Keratinocyte (primary cell): Measurements from ENCODE around the gene TUBGCP4. TPM values are rescaled to one million over a fixed set of nuclear protein-coding genes. Genes with fewer than 3 reads are reported as not detected.

ENCODE experiments used
- DNase-seq: peaks from one replicate; pipeline ENCODE4 v3.0.0-alpha.2; 2011; ENCODE audit warnings: low read depth, missing footprints, low spot score
- FAIRE-seq: peaks from 2 replicates; lab custom pipeline; 2011; peaks lifted over from hg19 to GRCh38; lab: Jason Lieb, UNC
- H2AFZ ChIP-seq: 2 replicates; pipeline ENCODE4 v1.6.0; 2012; ENCODE audit warnings: low read length, control low read depth, inconsistent platforms; ENCODE audit not compliant: control insufficient read depth
- H3K27ac ChIP-seq: 2 replicates; pipeline ENCODE4 v1.5.1; 2011; ENCODE audit warnings: low read length; ENCODE audit not compliant: control insufficient read depth, insufficient read depth
- H3K27me3 ChIP-seq: 3 replicates; pipeline ENCODE4 v1.6.0; 2011; ENCODE audit warnings: low read length; ENCODE audit not compliant: control insufficient read depth, insufficient read depth; ENCODE audit errors: extremely low read depth
- H3K36me3 ChIP-seq, 2 experiments: 2 replicates in 1 of 2; 3 replicates in 1 of 2; pipeline ENCODE4 v1.5.1; 2011; ENCODE audit warnings: low read length in 2 of 2, mild to moderate bottlenecking in 1 of 2; ENCODE audit not compliant: control insufficient read depth in 2 of 2, insufficient read depth in 2 of 2; ENCODE audit errors: extremely low read depth in 1 of 2
- H3K4me1 ChIP-seq: 3 replicates; pipeline ENCODE4 v1.5.1; 2011; ENCODE audit warnings: low read length; ENCODE audit not compliant: control insufficient read depth, insufficient read depth; ENCODE audit errors: extremely low read depth
- H3K4me2 ChIP-seq: 3 replicates; pipeline ENCODE4 v1.6.0; 2011; ENCODE audit warnings: low read depth, low read length; ENCODE audit not compliant: control insufficient read depth, insufficient read depth; ENCODE audit errors: extremely low read depth
- H3K4me3 ChIP-seq, 3 experiments: fragments of 200-600 bp in 1 of 3; sonication (generic) in 1 of 3; 2 replicates in 2 of 3; 3 replicates in 1 of 3; pipeline ENCODE4 v1.5.1; 2011 to 2016; ENCODE audit warnings: low read length in 3 of 3, mild to moderate bottlenecking in 3 of 3, control low read depth in 2 of 3, inconsistent platforms in 1 of 3, low read depth in 1 of 3, mixed read lengths in 1 of 3, mixed run types in 1 of 3, moderate library complexity in 1 of 3; ENCODE audit not compliant: control insufficient read depth in 2 of 3, insufficient read depth in 2 of 3; ENCODE audit errors: extremely low read depth in 1 of 3
- H3K79me2 ChIP-seq: 2 replicates; pipeline ENCODE4 v1.6.0; 2012; ENCODE audit warnings: low read length; ENCODE audit not compliant: control insufficient read depth, insufficient read depth
- H3K9ac ChIP-seq: 3 replicates; pipeline ENCODE4 v1.6.0; 2011; ENCODE audit warnings: low read length; ENCODE audit not compliant: control insufficient read depth, insufficient read depth; ENCODE audit errors: extremely low read depth
- H3K9me1 ChIP-seq: 3 replicates; pipeline ENCODE4 v1.6.0; 2011; ENCODE audit warnings: low read length; ENCODE audit not compliant: control insufficient read depth, insufficient read depth; ENCODE audit errors: extremely low read depth
- H3K9me3 ChIP-seq: 2 replicates; pipeline ENCODE4 v1.5.1; 2012; ENCODE audit warnings: low read depth, low read length; ENCODE audit not compliant: control insufficient read depth
- H4K20me1 ChIP-seq: 3 replicates; pipeline ENCODE4 v1.6.0; 2011; ENCODE audit warnings: low read length; ENCODE audit not compliant: control insufficient read depth, insufficient read depth; ENCODE audit errors: extremely low read depth
- CTCF ChIP-seq, 3 experiments: IDR thresholded peaks in 1 of 3; conservative IDR thresholded peaks in 1 of 3; optimal IDR thresholded peaks in 1 of 3; 2 replicates in 2 of 3; 3 replicates in 1 of 3; pipeline versions ENCODE3 to v1.5.1; 2011; ENCODE audit warnings: low read length in 3 of 3, mild to moderate bottlenecking in 3 of 3, moderate library complexity in 2 of 3, control low read depth in 1 of 3, inconsistent platforms in 1 of 3; ENCODE audit not compliant: insufficient read depth in 2 of 3; ENCODE audit errors: extremely low read depth in 1 of 3
- EZH2 ChIP-seq: IDR thresholded peaks from one replicate; pipeline ENCODE4 v1.6.1; 2012; ENCODE audit warnings: inconsistent platforms, mild to moderate bottlenecking, low read length, moderate library complexity
- dilution Hi-C: fragments of 300-500 bp; cut with MboI; formaldehyde crosslinking; loops from one replicate; pipeline ENCODE4 v1.7.0; 2020; ENCODE audit warnings: low sequenced_read_pairs; ENCODE audit not compliant: extremely low pct_ligation_motif_present
- polyA plus RNA-seq, 5 experiments: library from polyadenylated mRNA; depleted of rRNA in 3 of 5; stranded (reverse) in 3 of 5; stranded (forward) in 1 of 5; unstranded in 1 of 5; fragments of >200 nt; gene quantifications; 1 replicate in 1 of 5; 2 replicates in 3 of 5; 3 replicates in 1 of 5; pipeline versions ENCODE4 v1.2.1 to v1.2.3, GENCODE V29; 2011 to 2012; ENCODE audit warnings: missing spikeins in 2 of 5, low read depth in 1 of 5, low replicate concordance in 1 of 5

TUBGCP4 gene
- polyA plus RNA-seq, 1 donor (not counting 4 experiments of a cell fraction or from before 2014, with no cell fraction given): 16.1 TPM

- no peaks in the 10 kb centered on the region for H4K20me1 ChIP-seq
- H3K9me3 ChIP-seq: no peaks in the 10 kb centered on the region
- H3K36me3 ChIP-seq: peaks cover 12 to 17% of the 10 kb centered on the region in 2 experiments
- H3K27ac ChIP-seq: no peak overlapping the region
- H3K4me1 ChIP-seq: no peaks in the 10 kb centered on the region
- DNase-seq (no peak), FAIRE-seq (peak; percentile 41)
- dilution Hi-C loops: no loop called here
- no peaks in the 10 kb centered on the region for H3K27me3 ChIP-seq
- no peak overlapping the region for H3K4me2 ChIP-seq
- H3K79me2 ChIP-seq: no peaks in the 10 kb centered on the region
- no peak overlapping the region for H3K4me3 ChIP-seq
- no peak overlapping the region for H2AFZ ChIP-seq
- TF ChIP-seq EZH2 (no peak), CTCF (optimal IDR thresholded peaks at IDR 0.05 in 1 of 3, IDR thresholded peaks at IDR 0.05 in 1 of 3, conservative IDR thresholded peaks at IDR 0.05 in 1 of 3; ENCODE audit: extremely low read depth in 1 of 3, insufficient read depth in 2 of 3, low read length in 3 of 3) (no peak)
- peaks cover 2% of the 10 kb centered on the region for H3K9me1 ChIP-seq
- no peak overlapping the region for H3K9ac ChIP-seq
Measured at GRCh38 chr15:43423793-43424192, 52.9 kb downstream of the TUBGCP4 start.

GRCh38 chr15:43429687-43430086 is 58.8 kb downstream of the TUBGCP4 start:
- H3K27me3 ChIP-seq: no peaks in the 10 kb centered on the region
- H3K36me3 ChIP-seq: peaks cover 7 to 12% of the 10 kb centered on the region in 2 experiments
- no peaks in the 10 kb centered on the region for H3K4me1 ChIP-seq
- no peak for DNase-seq
- H2AFZ ChIP-seq: no peak overlapping the region
- no peaks in the 10 kb centered on the region for H3K9me1 ChIP-seq
- dilution Hi-C loops: no loop called here
- no peak overlapping the region for H3K4me3 ChIP-seq
- TF ChIP-seq EZH2 (no peak), CTCF (optimal IDR thresholded peaks at IDR 0.05 in 1 of 3, IDR thresholded peaks at IDR 0.05 in 1 of 3, conservative IDR thresholded peaks at IDR 0.05 in 1 of 3; ENCODE audit: extremely low read depth in 1 of 3, insufficient read depth in 2 of 3, low read length in 3 of 3) (no peak)
- no peak overlapping the region for H3K4me2 ChIP-seq
- H3K9ac ChIP-seq: no peak overlapping the region
- no peak overlapping the region for H3K27ac ChIP-seq
- no peaks in the 10 kb centered on the region for H3K9me3 ChIP-seq
- peak; percentile 23 for FAIRE-seq
- no peaks in the 10 kb centered on the region for H4K20me1 ChIP-seq
- H3K79me2 ChIP-seq: no peaks in the 10 kb centered on the region
